KOPT-K1 (cell line): ENCODE results near the gene CCDC15.
"Not testable (repeated sequence)": the region's sequence is repeated elsewhere in the genome, so short reads cannot be mapped to it uniquely, and the experiment has no call there.

ENCODE experiments used
- H3K27ac ChIP-seq: fragments of 200-600 bp; sonication (generic); 2 replicates; pipeline ENCODE4 v1.5.1; 2016; ENCODE audit warnings: antibody characterized with exemption, mild to moderate bottlenecking, low read depth, low read length; ENCODE audit not compliant: poor library complexity, severe bottlenecking
- H3K36me3 ChIP-seq: fragments of 200-600 bp; sonication (generic); 2 replicates; pipeline ENCODE4 v1.5.1; 2017; ENCODE audit warnings: antibody characterized with exemption, mild to moderate bottlenecking, low read length, moderate library complexity; ENCODE audit not compliant: insufficient read depth
- H3K9me3 ChIP-seq: fragments of 200-600 bp; sonication (generic); 2 replicates; pipeline ENCODE4 v1.5.1; 2017; ENCODE audit warnings: antibody characterized with exemption, low read length, mild to moderate bottlenecking; ENCODE audit not compliant: insufficient read depth, poor library complexity, severe bottlenecking

CCDC15 gene

DNA sequence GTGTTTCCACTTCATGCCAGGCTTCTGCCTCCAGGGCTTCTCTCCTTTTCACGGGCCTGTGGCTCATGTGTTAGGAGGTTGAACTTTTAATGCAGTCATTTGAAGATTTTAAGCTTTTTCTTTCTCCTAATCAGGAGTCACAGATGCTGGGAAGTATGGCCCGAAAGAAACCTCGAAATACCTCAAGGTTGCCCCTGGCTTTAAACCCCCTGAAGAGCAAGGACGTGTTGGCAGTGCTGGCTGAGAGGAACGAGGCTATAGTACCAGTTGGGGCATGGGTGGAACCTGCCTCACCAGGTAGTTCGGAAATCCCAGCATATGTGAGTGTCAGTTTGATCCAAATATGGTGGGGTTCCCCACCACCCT is 571 bp downstream of the CCDC15 start:
- peaks cover 12% of the 10 kb centered on the region for H3K36me3 ChIP-seq
- H3K9me3 ChIP-seq, result peaks cover under 1% of the 10 kb centered on the region
- peak overlapping the region; percentile 87 for H3K27ac ChIP-seq

DNA sequence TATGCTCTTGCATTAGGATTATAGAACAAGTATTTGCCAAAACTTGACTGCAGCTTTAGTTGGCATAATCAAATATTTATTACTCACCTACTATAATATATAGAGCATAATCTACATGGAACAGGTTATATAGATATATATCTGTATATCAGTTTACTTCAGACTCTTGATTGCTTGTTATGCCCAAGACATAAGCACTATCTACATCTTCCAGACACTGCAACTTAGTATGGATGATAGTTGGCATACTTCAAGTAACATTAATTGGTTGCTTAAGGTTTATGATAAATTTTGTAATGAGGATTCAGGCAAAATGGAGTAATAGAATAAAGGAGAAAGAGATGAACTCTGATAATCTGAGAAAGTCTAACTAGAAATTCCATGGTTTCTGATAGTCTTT is 1.0 kb downstream of the CCDC15 start:
- no peaks in the 10 kb centered on the region for H3K9me3 ChIP-seq
- H3K36me3 ChIP-seq, result peaks cover 17% of the 10 kb centered on the region
- peak overlapping the region; percentile 87 for H3K27ac ChIP-seq

DNA sequence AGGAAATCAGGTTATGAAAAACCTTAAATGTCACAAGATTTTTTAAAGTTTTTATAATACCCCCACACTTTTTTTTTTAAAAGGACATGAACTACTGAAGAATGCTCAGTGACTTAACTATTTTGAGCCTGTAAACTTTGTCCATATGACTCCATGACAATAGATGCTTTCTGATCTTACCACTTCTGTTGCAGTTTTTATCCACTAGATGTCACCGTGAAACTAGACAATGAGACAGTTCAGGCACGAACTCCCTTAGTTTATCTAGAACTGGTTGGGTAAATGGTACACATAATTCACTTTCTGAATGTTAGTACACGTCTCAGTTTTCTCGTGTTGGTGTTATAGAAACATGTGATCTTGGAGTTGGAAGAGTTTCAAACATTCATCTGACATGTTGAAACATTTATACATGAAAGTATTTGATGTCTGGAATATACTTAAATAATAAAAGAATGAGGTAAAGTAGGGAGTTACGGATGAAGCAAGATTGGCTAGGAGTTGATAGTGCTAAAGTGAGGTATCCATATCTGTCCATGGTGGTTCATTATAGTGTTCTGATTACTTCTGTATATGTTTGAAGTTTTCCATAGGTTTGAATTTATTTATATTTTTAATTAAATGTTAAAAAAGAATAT is 8.1 kb downstream of the CCDC15 start:
- Histone ChIP-seq H3K27ac (no peak overlapping the region), H3K9me3 (no peaks in the 10 kb centered on the region), H3K36me3 (peaks cover 25% of the 10 kb centered on the region)

DNA sequence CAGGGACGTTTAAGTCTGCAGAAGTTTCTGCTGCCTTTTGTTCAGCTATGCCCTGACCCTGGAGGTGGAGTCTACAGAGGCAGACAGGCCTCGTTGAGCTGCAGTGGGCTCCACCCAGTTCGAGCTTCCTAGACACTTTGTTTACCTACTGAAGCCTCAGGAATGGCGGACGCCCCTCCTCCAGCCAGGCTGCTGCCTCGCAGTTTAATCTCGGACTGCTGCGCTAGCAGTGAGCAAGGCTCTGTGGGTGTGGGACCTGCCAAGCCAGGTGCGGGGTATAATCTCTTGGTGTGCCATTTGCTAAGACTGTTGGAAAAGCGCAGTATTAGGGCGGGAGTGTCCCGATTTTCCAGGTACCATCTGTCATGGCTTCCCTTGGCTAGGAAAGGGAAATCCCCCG is 14.2 kb downstream of the CCDC15 start:
- H3K36me3 ChIP-seq, H3K27ac ChIP-seq, H3K9me3 ChIP-seq: not testable (repeated sequence)

DNA sequence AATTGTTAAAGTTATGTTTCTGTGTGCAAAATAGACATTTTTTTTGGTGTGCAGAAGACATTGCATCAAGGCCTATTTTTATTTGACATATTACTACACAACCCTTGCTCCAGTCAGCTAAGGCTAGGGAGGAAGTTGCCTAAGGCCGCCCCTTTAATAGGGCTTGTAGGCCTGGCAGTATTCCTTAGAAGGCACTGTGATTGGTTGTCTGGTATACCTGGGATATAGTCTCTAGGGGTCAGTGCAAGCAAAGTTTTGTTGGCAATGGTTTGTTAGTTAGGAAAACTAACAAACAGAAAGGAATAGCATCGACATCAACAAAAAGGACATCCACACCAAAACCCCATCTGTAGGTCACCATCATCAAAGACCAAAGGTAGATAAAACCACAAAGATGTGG is 16.9 kb downstream of the CCDC15 start:
- Histone ChIP-seq H3K27ac (no peak overlapping the region), H3K36me3 (no peaks in the 10 kb centered on the region), H3K9me3 (no peaks in the 10 kb centered on the region)

DNA sequence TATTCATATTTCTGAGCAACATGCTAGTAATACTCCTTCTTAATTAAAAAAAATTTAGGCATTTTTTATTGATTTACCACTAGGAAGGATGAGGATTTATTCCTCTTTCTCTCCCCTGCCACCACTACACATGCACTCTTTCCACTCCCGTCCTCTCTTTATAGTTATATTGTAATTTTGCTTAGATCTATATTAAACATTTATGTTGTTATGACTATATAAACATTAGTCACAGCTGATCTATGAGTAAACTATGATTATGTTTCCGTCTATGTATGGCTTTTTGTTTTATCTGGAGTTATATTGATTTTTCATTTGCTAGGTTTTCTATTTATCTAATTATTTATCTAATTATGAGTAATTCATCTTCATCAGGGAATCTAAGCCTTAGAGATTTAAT is 17.8 kb downstream of the CCDC15 start:
- Histone ChIP-seq H3K36me3 (no peaks in the 10 kb centered on the region; the same call in 1 of the 2 replicates), H3K27ac (no peak overlapping the region), H3K9me3 (no peaks in the 10 kb centered on the region)

DNA sequence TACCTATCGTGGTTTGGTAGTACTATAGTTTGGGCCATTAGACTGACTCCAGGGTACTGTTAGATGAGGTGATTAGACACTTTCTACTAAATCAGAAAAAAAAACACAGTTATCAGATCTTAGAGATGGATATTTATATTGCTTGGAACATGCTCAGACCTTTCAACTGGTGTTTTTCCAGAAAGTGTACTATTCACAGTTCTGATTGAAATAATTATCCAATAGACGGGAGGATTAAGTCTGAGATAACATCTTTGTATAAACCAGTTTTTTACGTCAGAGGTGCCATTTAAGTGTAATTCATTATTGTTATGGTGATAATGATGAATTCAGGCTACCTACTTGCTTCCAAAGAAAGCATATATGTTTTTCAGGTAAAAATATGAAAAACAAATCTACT is 22.5 kb downstream of the CCDC15 start:
- Histone ChIP-seq H3K9me3 (peaks cover 22% of the 10 kb centered on the region), H3K27ac (no peak overlapping the region), H3K36me3 (peaks cover 28% of the 10 kb centered on the region)

DNA sequence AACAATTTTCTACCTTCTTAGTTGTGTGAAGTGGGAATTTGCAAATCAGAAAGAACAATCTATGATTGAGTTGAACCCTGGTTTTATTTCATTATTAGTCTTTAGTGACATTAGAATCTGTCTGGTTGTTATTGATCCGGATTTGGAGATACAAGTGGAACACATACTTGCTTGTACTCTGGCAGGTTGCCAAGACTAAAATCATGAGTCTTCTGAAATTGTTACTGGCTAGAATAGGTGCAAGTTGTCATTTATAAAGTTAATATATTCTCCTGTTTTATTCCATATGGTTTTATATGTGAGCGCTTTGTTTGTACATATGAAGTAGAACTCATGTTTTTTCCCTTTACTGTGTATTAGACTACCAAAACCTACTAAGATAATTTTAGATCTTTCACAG is 23.0 kb downstream of the CCDC15 start:
- H3K27ac ChIP-seq, result no peak overlapping the region
- peaks cover 26% of the 10 kb centered on the region for H3K9me3 ChIP-seq
- H3K36me3 ChIP-seq, result peaks cover 33% of the 10 kb centered on the region

DNA sequence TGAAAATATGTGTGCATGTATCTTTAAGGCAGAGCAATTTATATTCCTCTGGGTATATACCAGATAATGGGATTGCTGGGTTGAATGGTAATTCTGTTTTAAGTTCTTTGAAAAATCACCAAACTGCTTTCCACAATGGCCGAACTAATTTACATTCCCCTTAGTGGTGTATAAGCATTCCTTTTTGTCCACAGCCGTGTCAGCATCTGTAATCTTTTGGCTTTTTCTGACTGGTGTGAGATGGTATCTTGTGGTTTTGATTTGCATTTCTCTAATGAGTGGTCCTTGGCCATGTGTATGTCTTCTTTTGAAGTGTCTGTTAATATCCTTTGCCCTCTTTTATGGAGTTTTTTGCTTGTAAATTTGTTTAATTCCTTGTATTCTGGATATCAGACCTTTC is 24.3 kb downstream of the CCDC15 start:
- Histone ChIP-seq H3K9me3 (peaks cover 34% of the 10 kb centered on the region), H3K36me3 (peaks cover 38% of the 10 kb centered on the region), H3K27ac (no peak overlapping the region)

DNA sequence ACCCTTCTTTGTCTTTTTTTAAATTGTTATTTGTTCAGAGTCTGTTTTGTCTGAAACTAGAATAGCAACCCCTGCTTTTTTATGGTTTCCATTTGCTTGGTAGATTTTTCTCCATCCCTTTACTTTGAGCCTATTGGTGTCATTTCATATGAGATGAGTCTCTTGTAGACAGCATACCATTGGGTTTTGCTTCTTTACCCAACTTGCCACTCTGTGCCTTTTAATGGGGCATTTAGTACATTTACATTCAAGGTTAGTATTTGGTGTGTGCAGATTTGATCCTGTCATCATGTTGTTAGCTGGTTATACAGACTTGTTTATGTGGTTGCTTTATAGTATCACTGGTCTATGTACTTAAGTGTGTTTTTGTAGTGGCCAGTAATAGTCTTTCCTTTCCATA is 28.0 kb downstream of the CCDC15 start:
- no peak overlapping the region for H3K27ac ChIP-seq
- peaks cover 52% of the 10 kb centered on the region for H3K36me3 ChIP-seq
- H3K9me3 ChIP-seq, result peaks cover 34% of the 10 kb centered on the region

DNA sequence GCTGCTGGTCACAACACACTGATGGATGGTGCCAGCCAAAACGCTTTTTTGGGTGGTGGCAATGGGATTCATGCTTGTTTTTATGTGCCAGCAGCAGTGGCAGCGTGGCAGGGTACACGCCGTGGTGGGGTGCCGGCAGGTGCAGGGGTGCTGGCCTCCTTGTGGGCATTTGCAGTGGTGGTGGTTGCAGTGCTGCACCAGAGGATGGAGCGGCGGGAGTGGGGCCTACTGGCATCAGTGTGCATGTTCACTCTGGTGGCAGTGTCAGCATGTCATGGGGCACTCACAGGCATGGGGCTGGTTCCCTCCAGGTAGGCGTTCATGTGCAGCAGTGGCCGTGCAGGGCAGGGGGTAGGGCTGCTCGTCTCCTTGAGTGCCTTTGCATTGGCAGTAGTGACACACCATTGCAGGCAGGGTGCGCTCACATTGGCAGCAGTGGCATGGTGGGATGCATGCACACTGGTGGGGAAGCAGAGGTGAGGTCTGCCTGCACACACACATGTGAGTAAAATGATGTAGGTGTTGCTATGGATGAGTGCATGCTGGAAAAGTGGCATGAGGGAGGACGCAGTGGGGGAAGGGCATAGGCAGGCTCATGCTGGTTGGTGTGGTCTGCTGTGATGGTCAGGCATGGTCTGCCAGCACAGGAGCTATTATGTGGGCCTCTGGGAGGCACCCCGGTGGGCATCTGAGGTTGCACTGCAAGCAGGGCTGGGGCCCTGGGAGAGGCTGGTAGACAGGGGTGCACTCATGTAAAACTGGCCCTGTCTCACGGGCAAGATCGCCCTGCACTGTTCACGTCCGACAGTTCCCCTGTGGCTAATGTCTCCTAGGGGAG is 29.9 kb downstream of the CCDC15 start:
- H3K9me3 ChIP-seq, result peaks cover 33% of the 10 kb centered on the region
- H3K27ac ChIP-seq, result no peak overlapping the region
- H3K36me3 ChIP-seq, result peaks cover 59% of the 10 kb centered on the region

DNA sequence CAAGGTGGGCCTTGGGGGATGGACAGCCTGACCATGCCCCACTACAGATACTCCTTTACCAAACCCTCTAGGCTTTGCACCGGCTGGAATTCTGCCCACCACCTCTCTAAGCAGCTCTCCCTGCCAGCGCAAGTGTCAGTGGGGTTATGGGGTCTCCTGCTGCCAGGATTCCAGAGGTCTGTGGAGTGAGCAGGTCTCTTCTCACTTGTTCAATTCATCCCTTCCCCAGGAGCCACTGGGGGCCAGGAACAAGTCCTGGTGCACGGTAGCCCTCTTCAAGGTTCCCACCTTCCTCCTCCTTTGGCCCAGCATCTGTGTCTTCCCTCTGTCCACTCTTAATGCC is 30.5 kb downstream of the CCDC15 start:
- Histone ChIP-seq H3K27ac (no peak overlapping the region), H3K9me3 (peaks cover 27% of the 10 kb centered on the region), H3K36me3 (peaks cover 64% of the 10 kb centered on the region)

DNA sequence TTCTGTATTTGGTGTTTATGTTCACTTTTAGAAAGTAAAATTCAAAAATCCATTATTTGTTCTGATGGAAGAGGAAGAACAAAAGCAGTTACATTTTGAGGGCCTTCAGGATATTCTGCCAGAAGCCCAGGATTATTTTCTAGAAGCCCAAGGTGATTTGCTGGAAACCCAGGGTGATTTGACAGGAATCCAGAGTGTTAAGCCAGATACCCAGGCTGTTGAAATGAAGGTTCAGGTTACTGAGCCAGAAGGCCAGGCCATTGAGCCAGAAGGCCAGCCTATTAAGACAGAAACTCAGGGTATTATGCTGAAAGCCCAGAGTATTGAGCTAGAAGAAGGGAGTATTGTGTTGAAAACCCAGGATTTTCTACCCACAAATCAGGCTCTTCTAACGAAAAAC is 33.1 kb downstream of the CCDC15 start:
- H3K9me3 ChIP-seq, result peaks cover 6% of the 10 kb centered on the region
- H3K27ac ChIP-seq, result no peak overlapping the region
- peaks cover 49% of the 10 kb centered on the region for H3K36me3 ChIP-seq

DNA sequence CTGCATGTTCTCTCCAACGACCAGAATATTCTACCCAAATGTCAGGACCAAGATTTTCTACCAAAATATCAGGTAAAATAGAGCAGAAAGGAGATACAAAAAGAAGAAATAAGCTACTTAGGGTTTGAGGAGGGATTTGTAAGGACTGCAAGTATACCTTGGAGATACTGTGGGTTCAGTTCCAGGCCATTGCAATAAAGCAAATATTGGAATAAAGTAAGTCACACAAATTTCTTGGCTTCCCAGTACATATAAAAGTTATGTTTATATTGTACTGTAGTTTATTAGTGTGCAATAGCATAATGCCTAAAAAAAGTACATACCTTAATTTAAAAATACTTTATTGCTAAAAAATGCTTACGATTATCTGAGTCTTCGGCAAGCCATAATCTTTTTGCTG is 34.1 kb downstream of the CCDC15 start:
- Histone ChIP-seq H3K9me3 (no peaks in the 10 kb centered on the region), H3K27ac (no peak overlapping the region), H3K36me3 (peaks cover 54% of the 10 kb centered on the region)

DNA sequence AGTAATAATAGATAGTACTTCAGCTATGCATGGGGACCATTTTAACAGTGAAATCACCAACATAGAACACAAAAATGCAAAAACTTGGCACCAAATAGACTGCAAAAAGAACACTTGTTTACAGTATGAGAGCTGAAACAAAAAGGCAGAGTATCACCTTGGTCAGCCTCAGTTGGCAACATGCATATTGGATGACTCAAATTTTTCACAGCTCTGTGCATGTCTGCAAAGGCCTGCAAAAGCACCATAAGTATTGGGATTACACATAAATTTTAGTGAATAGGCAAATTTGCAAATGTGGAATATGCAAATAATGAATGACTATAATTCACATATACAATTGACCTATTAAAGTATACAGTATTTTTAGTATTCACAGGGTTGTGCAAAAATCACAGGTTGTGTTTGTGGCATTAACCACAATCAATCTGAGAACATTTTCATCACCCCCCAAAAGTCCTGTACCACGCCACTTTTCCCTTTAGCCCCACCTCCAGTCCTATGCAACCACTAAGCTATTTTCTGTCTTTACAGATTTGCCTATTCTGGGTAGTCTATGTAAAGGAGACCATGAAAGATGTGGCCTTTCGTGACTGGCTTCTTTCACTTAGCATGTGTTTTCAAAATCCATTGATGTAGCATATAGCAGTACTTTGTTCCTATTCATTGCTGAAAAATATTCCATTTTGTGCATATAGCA is 47.2 kb downstream of the CCDC15 start:
- H3K36me3 ChIP-seq, result peaks cover 47% of the 10 kb centered on the region
- peaks cover 29% of the 10 kb centered on the region for H3K9me3 ChIP-seq
- no peak overlapping the region for H3K27ac ChIP-seq
